Measurements from ENCODE around the gene PAGR1. TPM values are rescaled to one million over a fixed set of nuclear protein-coding genes. Genes with fewer than 3 reads are reported as not detected.

The PAGR1 gene
- polyA plus RNA-seq, 1 donor from 2014 or later, result 86.8 TPM

DNA sequence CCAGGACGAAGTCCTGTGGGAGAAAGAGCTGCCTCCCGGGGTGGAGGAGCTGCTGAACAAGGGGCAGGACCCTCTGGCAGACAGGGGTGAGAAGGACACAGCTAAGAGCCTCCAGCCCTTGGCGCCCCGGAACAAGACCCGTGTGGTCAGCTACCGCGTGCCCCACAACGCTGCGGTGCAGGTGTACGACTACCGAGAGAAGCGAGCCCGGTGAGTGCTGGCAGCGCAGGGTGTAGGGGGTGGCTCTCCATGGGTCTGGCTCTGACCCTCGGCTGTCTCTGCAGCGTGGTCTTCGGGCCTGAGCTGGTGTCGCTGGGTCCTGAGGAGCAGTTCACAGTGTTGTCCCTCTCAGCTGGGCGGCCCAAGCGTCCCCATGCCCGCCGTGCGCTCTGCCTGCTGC lies 25.7 kb downstream of the PAGR1 start:
- no peaks in the 10 kb centered on the region for H4K20me1 ChIP-seq (ENCODE audit: insufficient read depth)
- H2AFZ ChIP-seq (ENCODE audit: low read depth, low read length), result no peak overlapping the region
- no peaks in the 10 kb centered on the region for H3K27me3 ChIP-seq (ENCODE audit: insufficient read depth, low read depth, low read length)
- no peaks in the 10 kb centered on the region for H3K9me2 ChIP-seq (ENCODE audit: insufficient read depth, low read length)
- no peak overlapping the region for H3K4me3 ChIP-seq (ENCODE audit: low read length)
- H3K9me3 ChIP-seq (ENCODE audit: low read length), result no peaks in the 10 kb centered on the region
- no peak overlapping the region for H3K4me2 ChIP-seq (ENCODE audit: low read length)
- H3F3A ChIP-seq (ENCODE audit: insufficient read depth, low read length, poor library complexity, severe bottlenecking), result no peaks in the 10 kb centered on the region
- no peak overlapping the region for H3K9ac ChIP-seq (ENCODE audit: low read length)
- H3K36me3 ChIP-seq (ENCODE audit: insufficient read depth, low read length), result no peaks in the 10 kb centered on the region
- H3K79me2 ChIP-seq (replicated peaks; ENCODE audit: insufficient read depth, low read length), result no peaks in the 10 kb centered on the region
- no peak overlapping the region for H3K27ac ChIP-seq (ENCODE audit: low read length)
- TF ChIP-seq SMC3 (conservative IDR thresholded peaks at IDR 0.05; ENCODE audit: poor library complexity), result no peak
- TF ChIP-seq EP300 (conservative IDR thresholded peaks at IDR 0.05; ENCODE audit: poor library complexity, severe bottlenecking), result no peak
- TF ChIP-seq EZH2 (IDR thresholded peaks at IDR 0.05; ENCODE audit: borderline replicate concordance, insufficient read depth, low read length, poor library complexity, severe bottlenecking), result no peak
- no peak for TF ChIP-seq TAF1 (IDR thresholded peaks at IDR 0.05; ENCODE audit: low read depth)
- no peak for TF ChIP-seq POLR2AphosphoS5 (IDR thresholded peaks at IDR 0.05)

GRCh38 chr16:29842732-29843346 lies 26.9 kb downstream of the PAGR1 start:
- Histone ChIP-seq H4K20me1 (ENCODE audit: insufficient read depth) (no peaks in the 10 kb centered on the region), H3K4me3 (ENCODE audit: low read length) (no peak overlapping the region), H3K79me2 (replicated peaks; ENCODE audit: insufficient read depth, low read length) (no peaks in the 10 kb centered on the region), H2AFZ (ENCODE audit: low read depth, low read length) (no peak overlapping the region), H3K9ac (ENCODE audit: low read length) (no peak overlapping the region), H3K9me3 (ENCODE audit: low read length) (no peaks in the 10 kb centered on the region), H3F3A (ENCODE audit: insufficient read depth, low read length, poor library complexity, severe bottlenecking) (no peaks in the 10 kb centered on the region), H3K4me2 (ENCODE audit: low read length) (no peak overlapping the region), H3K9me2 (ENCODE audit: insufficient read depth, low read length) (no peaks in the 10 kb centered on the region), H3K36me3 (ENCODE audit: insufficient read depth, low read length) (no peaks in the 10 kb centered on the region), H3K27ac (ENCODE audit: low read length) (no peak overlapping the region), H3K27me3 (ENCODE audit: insufficient read depth, low read depth, low read length) (no peaks in the 10 kb centered on the region)
- TF ChIP-seq POLR2AphosphoS5 (IDR thresholded peaks at IDR 0.05), result no peak
- no peak for TF ChIP-seq MXI1 (conservative IDR thresholded peaks at IDR 0.05; ENCODE audit: poor library complexity, severe bottlenecking)
- TF ChIP-seq RAD21 (conservative IDR thresholded peaks at IDR 0.05), result no peak
- TF ChIP-seq EZH2 (IDR thresholded peaks at IDR 0.05; ENCODE audit: borderline replicate concordance, insufficient read depth, low read length, poor library complexity, severe bottlenecking), result no peak
- TF ChIP-seq, protein P1, sequence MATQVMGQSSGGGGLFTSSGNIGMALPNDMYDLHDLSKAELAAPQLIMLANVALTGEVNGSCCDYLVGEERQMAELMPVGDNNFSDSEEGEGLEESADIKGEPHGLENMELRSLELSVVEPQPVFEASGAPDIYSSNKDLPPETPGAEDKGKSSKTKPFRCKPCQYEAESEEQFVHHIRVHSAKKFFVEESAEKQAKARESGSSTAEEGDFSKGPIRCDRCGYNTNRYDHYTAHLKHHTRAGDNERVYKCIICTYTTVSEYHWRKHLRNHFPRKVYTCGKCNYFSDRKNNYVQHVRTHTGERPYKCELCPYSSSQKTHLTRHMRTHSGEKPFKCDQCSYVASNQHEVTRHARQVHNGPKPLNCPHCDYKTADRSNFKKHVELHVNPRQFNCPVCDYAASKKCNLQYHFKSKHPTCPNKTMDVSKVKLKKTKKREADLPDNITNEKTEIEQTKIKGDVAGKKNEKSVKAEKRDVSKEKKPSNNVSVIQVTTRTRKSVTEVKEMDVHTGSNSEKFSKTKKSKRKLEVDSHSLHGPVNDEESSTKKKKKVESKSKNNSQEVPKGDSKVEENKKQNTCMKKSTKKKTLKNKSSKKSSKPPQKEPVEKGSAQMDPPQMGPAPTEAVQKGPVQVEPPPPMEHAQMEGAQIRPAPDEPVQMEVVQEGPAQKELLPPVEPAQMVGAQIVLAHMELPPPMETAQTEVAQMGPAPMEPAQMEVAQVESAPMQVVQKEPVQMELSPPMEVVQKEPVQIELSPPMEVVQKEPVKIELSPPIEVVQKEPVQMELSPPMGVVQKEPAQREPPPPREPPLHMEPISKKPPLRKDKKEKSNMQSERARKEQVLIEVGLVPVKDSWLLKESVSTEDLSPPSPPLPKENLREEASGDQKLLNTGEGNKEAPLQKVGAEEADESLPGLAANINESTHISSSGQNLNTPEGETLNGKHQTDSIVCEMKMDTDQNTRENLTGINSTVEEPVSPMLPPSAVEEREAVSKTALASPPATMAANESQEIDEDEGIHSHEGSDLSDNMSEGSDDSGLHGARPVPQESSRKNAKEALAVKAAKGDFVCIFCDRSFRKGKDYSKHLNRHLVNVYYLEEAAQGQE (IDR thresholded peaks at IDR 0.05; ENCODE audit: borderline replicate concordance), result no peak
- no peak for TF ChIP-seq SMC3 (conservative IDR thresholded peaks at IDR 0.05; ENCODE audit: poor library complexity)
- TF ChIP-seq EP300 (conservative IDR thresholded peaks at IDR 0.05; ENCODE audit: poor library complexity, severe bottlenecking), result no peak
- TF ChIP-seq TAF1 (IDR thresholded peaks at IDR 0.05; ENCODE audit: low read depth), result no peak
- no peak for TF ChIP-seq CTCF (IDR thresholded peaks at IDR 0.05; ENCODE audit: poor library complexity, severe bottlenecking)
